AG10803 (cell line): ENCODE data around the gene GAS2L3.
A peak's percentile ranks its signal among the peaks of the same experiment; 100 is the strongest.
"Not testable (repeated sequence)": the region's sequence is repeated elsewhere in the genome, so short reads cannot be mapped to it uniquely, and the experiment has no call there.

Source experiments
- DNase-seq: peaks from one replicate; pipeline ENCODE4 v3.0.0; 2010; ENCODE audit warnings: low read depth
- H3K4me3 ChIP-seq: 2 replicates; pipeline ENCODE4 v1.5.1; 2011; ENCODE audit warnings: mild to moderate bottlenecking, low read length, control low read depth
- CTCF ChIP-seq: conservative IDR thresholded peaks from 2 replicates; pipeline ENCODE4 v1.5.1; 2011; ENCODE audit warnings: mild to moderate bottlenecking, low read length, control low read depth, inconsistent platforms

Gene GAS2L3

DNA sequence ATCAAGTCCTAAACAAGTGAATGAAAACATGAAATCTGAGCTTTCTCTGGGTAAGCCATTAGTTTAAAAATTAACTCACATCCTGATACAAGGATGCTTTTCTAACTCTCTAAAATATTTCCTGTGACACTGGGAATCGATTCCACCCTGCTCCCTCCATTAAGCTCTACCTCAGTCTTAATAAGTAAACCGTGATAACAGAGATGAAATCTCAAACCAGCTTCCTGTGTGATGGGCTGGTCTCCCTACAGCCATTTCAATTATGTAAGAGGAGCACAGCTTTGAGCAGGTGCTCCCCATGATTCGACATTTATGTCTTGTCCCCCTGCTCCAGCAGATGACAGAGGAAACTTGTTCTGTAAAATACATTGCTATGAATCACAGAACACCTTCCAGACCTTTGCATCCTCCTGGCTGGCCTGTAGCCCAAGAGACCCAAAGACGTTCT lies 59.0 kb downstream of the GAS2L3 start:
- DNase-seq = no peak
- no peak for TF ChIP-seq CTCF
- no peak overlapping the region for H3K4me3 ChIP-seq

DNA sequence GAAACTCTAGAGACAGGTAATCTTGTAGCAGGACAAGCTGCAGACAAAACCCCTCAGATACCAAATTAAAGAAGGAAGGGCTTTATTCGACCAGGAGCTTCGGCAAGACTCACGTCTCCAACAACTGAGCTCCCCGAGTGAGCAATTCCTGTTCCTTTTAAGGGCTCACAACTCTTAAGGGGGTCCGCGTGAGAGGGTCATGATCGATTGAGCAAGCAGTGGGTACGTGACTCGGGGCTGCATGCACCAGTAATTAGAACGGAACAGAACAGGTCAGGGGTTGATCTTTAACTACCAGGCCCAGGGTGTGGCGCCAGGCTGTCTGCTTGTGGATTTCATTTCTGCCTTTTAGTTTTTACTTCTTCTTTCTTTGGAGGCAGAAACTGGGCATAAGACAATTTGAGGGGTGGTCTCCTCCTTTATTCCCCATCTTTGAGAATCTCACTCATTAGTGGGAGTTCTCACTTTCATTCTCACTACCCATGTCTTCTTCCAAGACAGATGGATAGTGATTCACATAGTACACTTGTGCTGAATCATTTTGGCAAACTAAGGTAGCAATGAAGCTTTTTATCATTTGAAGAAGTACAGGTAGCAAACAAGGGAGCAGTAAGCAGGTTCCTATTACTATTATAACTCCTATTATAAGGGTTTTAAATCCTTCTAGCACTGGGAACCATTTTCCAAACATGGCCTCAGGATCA lies 59.8 kb downstream of the GAS2L3 start:
- H3K4me3 ChIP-seq, DNase-seq: not testable (repeated sequence)

- DNase-seq = no peak
- H3K4me3 ChIP-seq = no peak overlapping the region
- no peak for TF ChIP-seq CTCF
These were observed 69.8 kb downstream of the GAS2L3 start for GRCh38 chr12:100643246-100643645.

DNA sequence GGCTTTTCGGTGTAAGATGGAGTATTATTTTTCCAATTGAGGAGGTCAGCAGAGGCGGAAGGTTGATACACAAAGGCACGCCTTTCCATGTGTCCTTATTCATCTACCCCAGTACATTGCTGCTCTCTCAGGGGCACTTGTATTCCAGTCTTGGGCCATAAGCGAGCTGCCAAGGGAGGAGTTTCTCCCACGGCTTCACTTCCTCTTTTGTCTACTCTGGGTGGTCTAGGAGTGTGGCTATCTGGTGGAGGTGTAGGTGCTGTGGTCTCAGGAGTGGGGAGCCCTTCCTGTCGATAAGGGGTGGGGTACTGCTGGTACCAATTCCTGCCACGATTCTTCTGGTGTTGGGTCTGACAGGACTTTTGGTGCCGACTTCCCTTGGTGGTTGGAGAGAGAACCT lies 73.4 kb downstream of the GAS2L3 start:
- H3K4me3 ChIP-seq = no peak overlapping the region
- DNase-seq = no peak

DNA sequence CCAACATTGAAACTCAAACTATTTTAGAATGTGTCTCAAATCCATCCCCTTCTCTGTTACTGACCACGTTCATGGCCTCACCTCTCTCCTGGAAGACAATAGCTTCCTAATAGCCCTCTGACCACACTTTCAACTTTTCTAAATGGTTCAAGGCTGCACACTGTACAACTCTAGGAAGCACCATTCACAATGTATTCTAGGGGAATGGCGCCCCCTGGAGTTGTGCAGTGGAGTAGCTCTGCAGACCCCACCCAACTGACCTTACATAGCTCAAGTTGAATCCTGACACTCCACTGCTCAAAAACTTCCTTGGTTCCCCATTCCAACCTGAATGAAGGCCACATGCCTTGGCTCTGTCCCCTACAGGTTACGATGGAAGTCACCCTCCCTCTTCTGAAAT lies 77.6 kb downstream of the GAS2L3 start:
- TF ChIP-seq CTCF = no peak
- DNase-seq = no peak

More for the DNA sequence above, 73.4 kb downstream of the GAS2L3 start:
- TF ChIP-seq CTCF = no peak

DNA sequence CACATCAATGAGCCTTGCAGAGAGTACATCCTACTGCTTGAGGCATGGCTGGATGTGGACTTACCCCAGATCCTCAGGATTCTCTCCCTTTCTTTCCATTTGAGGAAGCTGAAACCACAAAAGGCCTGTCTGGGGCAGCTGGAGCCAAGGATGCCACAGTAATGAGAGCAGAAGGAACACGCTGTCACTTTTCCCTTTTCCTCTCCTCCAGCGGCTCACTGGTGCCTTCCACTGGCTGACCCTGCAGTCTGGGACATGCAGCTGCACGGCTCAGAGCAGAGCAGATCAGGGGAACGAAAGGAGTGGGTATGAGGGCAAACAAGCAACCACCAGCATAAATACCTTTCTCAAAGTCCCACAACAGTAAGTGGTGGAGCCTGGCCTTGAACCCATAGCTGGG lies 78.2 kb downstream of the GAS2L3 start:
- no peak for TF ChIP-seq CTCF
- H3K4me3 ChIP-seq = no peak overlapping the region
- DNase-seq = peak; percentile 21

More for the DNA sequence above, 77.6 kb downstream of the GAS2L3 start:
- H3K4me3 ChIP-seq = no peak overlapping the region

GRCh38 chr12:100652488-100652887 lies 79.0 kb downstream of the GAS2L3 start:
- no peak overlapping the region for H3K4me3 ChIP-seq
- TF ChIP-seq CTCF = no peak
- DNase-seq = no peak
